Gastrocnemius medialis (tissue), 4 donors: ENCODE results near the gene FRMD5. TPM values are rescaled to one million over a fixed set of nuclear protein-coding genes. Genes with fewer than 3 reads are reported as not detected.

Source experiments
- ATAC-seq, 2 donors: fragments of 150-250 bp; one replicate each; pipeline ENCODE4 v1.9.1; 2016
- DNase-seq, 2 donors: peaks; one replicate each; pipeline ENCODE4 v3.0.0-alpha.2; 2019
- H3K27ac ChIP-seq, 4 donors: fragments of 200-600 bp; sonication (generic); 1 replicate in 1 of 4; 2 replicates in 3 of 4; pipeline ENCODE4 v1.5.1; 2016 to 2018; ENCODE audit warnings: mild to moderate bottlenecking in 2 of 4, moderate library complexity in 1 of 4
- H3K27me3 ChIP-seq, 3 donors: fragments of 200-600 bp; sonication (generic) in 2 of 3; 1 replicate in 1 of 3; 2 replicates in 2 of 3; pipeline versions ENCODE4 v1.5.1 to v1.6.0; 2016 to 2019; ENCODE audit warnings: mild to moderate bottlenecking in 1 of 3, moderate library complexity in 1 of 3
- H3K36me3 ChIP-seq, 2 donors: fragments of 200-600 bp; sonication (generic) in 1 of 2; one replicate each; pipeline ENCODE4 v1.5.1; 2017 to 2018
- H3K4me1 ChIP-seq, 2 donors: fragments of 200-600 bp; sonication (generic) in 1 of 2; one replicate each; pipeline ENCODE4 v1.5.1; 2016 to 2017; ENCODE audit warnings: mild to moderate bottlenecking in 2 of 2
- H3K4me3 ChIP-seq, 4 donors: fragments of 200-600 bp; sonication (generic) in 3 of 4; 1 replicate in 1 of 4; 2 replicates in 3 of 4; pipeline ENCODE4 v1.5.1; 2016 to 2019; ENCODE audit warnings: mild to moderate bottlenecking in 2 of 4
- H3K9me3 ChIP-seq, 3 donors: fragments of 200-600 bp; sonication (generic) in 2 of 3; 1 replicate in 1 of 3; 2 replicates in 2 of 3; pipeline ENCODE4 v1.5.1; 2016 to 2019
- CTCF ChIP-seq, 5 experiments: fragments of 450-650 bp in 3 of 5; fragments of 200-600 bp in 2 of 5; sonication (generic) in 2 of 5; IDR thresholded peaks in 4 of 5; conservative IDR thresholded peaks in 1 of 5; 1 replicate in 4 of 5; 2 replicates in 1 of 5; pipeline ENCODE4 v1.5.1; 2016 to 2019; ENCODE audit warnings: antibody characterized with exemption in 5 of 5, mild to moderate bottlenecking in 3 of 5, moderate library complexity in 3 of 5
- POLR2A ChIP-seq, 2 donors: fragments of 450-650 bp; IDR thresholded peaks; one replicate each; pipeline ENCODE4 v1.6.1; 2017; ENCODE audit warnings: antibody characterized with exemption in 2 of 2, mild to moderate bottlenecking in 2 of 2, moderate library complexity in 2 of 2
- in situ Hi-C, 4 donors: fragments of 200-750 bp; cut with MboI; loops; one replicate each; pipeline versions ENCODE4 v1.15.0 to v1.8.0; 2017; ENCODE audit warnings: low sequenced_read_pairs in 4 of 4
- intact Hi-C: fragments of 100-400 bp; cut with DNase I; formaldehyde crosslinking; loops from one replicate; pipeline ENCODE4 v1.15.1; 2023; ENCODE audit warnings: low total_unique reads
- total RNA-seq, 4 donors: library from RNA; depleted of rRNA; stranded (reverse); fragments of >200 nt; gene quantifications; one replicate each; pipeline versions ENCODE4 v1.1.0 to v1.2.3, GENCODE V29; 2016

The FRMD5 gene
- total RNA-seq, 4 donors from 2014 or later = 0.04 TPM; not detected in 3

GRCh38 chr15:43919540-43920253, 275.4 kb downstream of the FRMD5 start:
- in situ Hi-C loops = no loop called here
- intact Hi-C loops = no loop called here
- H3K4me1 ChIP-seq = no peaks in the 10 kb centered on the region
- H3K36me3 ChIP-seq = no peaks in the 10 kb centered on the region
- H3K27me3 ChIP-seq = no peaks in the 10 kb centered on the region
- no peaks in the 10 kb centered on the region for H3K9me3 ChIP-seq
- no peak for DNase-seq
- H3K27ac ChIP-seq = no peak overlapping the region
- no peak overlapping the region for H3K4me3 ChIP-seq
- ATAC-seq = no peak
- TF ChIP-seq POLR2A (IDR thresholded peaks at IDR 0.05) = no peak
- no peak for TF ChIP-seq CTCF (IDR thresholded peaks at IDR 0.05 in 4 of 5, conservative IDR thresholded peaks at IDR 0.05 in 1 of 5)

- Histone ChIP-seq H3K4me1 (no peaks in the 10 kb centered on the region), H3K27ac (no peak overlapping the region), H3K9me3 (no peaks in the 10 kb centered on the region), H3K27me3 (no peaks in the 10 kb centered on the region), H3K4me3 (no peak overlapping the region), H3K36me3 (no peaks in the 10 kb centered on the region)
- in situ Hi-C loops (no loop called here), intact Hi-C loops (no loop called here)
- ATAC-seq = no peak
- TF ChIP-seq POLR2A (IDR thresholded peaks at IDR 0.05) = no peak
- TF ChIP-seq CTCF (IDR thresholded peaks at IDR 0.05 in 4 of 5, conservative IDR thresholded peaks at IDR 0.05 in 1 of 5) = no peak
- DNase-seq = no peak
Observed at GRCh38 chr15:43918717-43919116, 276.4 kb downstream of the FRMD5 start.

GRCh38 chr15:43916326-43916660, 278.8 kb downstream of the FRMD5 start:
- H3K27ac ChIP-seq = no peak overlapping the region
- H3K4me3 ChIP-seq = no peak overlapping the region
- no peaks in the 10 kb centered on the region for H3K9me3 ChIP-seq
- DNase-seq (no peak), ATAC-seq (peak in 1 of 2 donors; percentile 65)
- TF ChIP-seq CTCF (IDR thresholded peaks at IDR 0.05 in 4 of 5, conservative IDR thresholded peaks at IDR 0.05 in 1 of 5) (no peak), POLR2A (IDR thresholded peaks at IDR 0.05) (no peak)
- H3K4me1 ChIP-seq = no peaks in the 10 kb centered on the region
- no peaks in the 10 kb centered on the region for H3K36me3 ChIP-seq
- H3K27me3 ChIP-seq = no peaks in the 10 kb centered on the region
- intact Hi-C loops (no loop called here), in situ Hi-C loops (no loop called here)

GRCh38 chr15:43915631-43916325, 279.3 kb downstream of the FRMD5 start:
- in situ Hi-C loops = no loop called here
- intact Hi-C loops = no loop called here
- no peaks in the 10 kb centered on the region for H3K9me3 ChIP-seq
- no peaks in the 10 kb centered on the region for H3K27me3 ChIP-seq
- H3K36me3 ChIP-seq = no peaks in the 10 kb centered on the region
- H3K4me1 ChIP-seq = no peaks in the 10 kb centered on the region
- ATAC-seq (no peak), DNase-seq (no peak)
- no peak overlapping the region for H3K4me3 ChIP-seq
- TF ChIP-seq CTCF (IDR thresholded peaks at IDR 0.05 in 4 of 5, conservative IDR thresholded peaks at IDR 0.05 in 1 of 5) (no peak), POLR2A (IDR thresholded peaks at IDR 0.05) (no peak)
- H3K27ac ChIP-seq = no peak overlapping the region
